Suprapubic skin (tissue), 4 donors: ENCODE data around the gene TAS1R1. TPM values are rescaled to one million over a fixed set of nuclear protein-coding genes. Genes with fewer than 3 reads are reported as not detected.
A peak's percentile ranks its signal among the peaks of the same experiment; 100 is the strongest.

ENCODE experiments used
- DNase-seq, 2 donors: peaks; one replicate each; pipeline ENCODE4 v3.0.0-alpha.2; 2019; ENCODE audit warnings: low spot score in 2 of 2
- H3K27ac ChIP-seq: fragments of 200-600 bp; sonication (generic); one replicate; pipeline ENCODE4 v1.5.1; 2019
- H3K27me3 ChIP-seq: fragments of 200-600 bp; sonication (generic); one replicate; pipeline ENCODE4 v1.5.1; 2019
- H3K36me3 ChIP-seq: fragments of 200-600 bp; sonication (generic); one replicate; pipeline ENCODE4 v1.5.1; 2019
- H3K4me1 ChIP-seq: fragments of 200-600 bp; sonication (generic); one replicate; pipeline ENCODE4 v1.5.1; 2019
- H3K4me3 ChIP-seq: fragments of 200-600 bp; sonication (generic); one replicate; pipeline ENCODE4 v1.5.1; 2019; ENCODE audit warnings: mild to moderate bottlenecking
- H3K9me3 ChIP-seq: fragments of 200-600 bp; sonication (generic); one replicate; pipeline ENCODE4 v1.5.1; 2019
- EP300 ChIP-seq: sonication (generic); formaldehyde crosslinking; IDR thresholded peaks from one replicate; pipeline ENCODE4 v1.6.1; 2017; ENCODE audit warnings: antibody characterized with exemption
- POLR2A ChIP-seq, 2 donors: fragments of 450-650 bp; IDR thresholded peaks; one replicate each; pipeline ENCODE4 v1.6.1; 2017; ENCODE audit warnings: antibody characterized with exemption in 2 of 2, mild to moderate bottlenecking in 2 of 2, moderate library complexity in 2 of 2
- POLR2AphosphoS5 ChIP-seq, 3 donors: sonication (generic); formaldehyde crosslinking; IDR thresholded peaks; one replicate each; pipeline ENCODE4 v1.6.1; 2017; ENCODE audit warnings: antibody characterized with exemption in 3 of 3
- WGBS: methylation state at CpG from one replicate; pipeline ENCODE4 v1.1.5; 2018; 5-methylcytosine and 5-hydroxymethylcytosine counted together
- total RNA-seq, 4 donors: library from RNA; depleted of rRNA; stranded (reverse); fragments of >200 nt; gene quantifications; one replicate each; pipeline ENCODE4 v1.1.0, GENCODE V29; 2016
- TF ChIP-seq, protein P1 (sequence below), 2 donors: fragments of 200-600 bp in 1 of 2; fragments of 450-650 bp in 1 of 2; sonication (generic) in 1 of 2; IDR thresholded peaks; one replicate each; pipeline ENCODE4 v1.5.1; 2016 to 2019; ENCODE audit warnings: antibody characterized with exemption in 2 of 2, mild to moderate bottlenecking in 1 of 2, moderate library complexity in 1 of 2

TAS1R1 gene
- total RNA-seq, 4 donors from 2014 or later, result 0.40 to 0.45 TPM; not detected in 2

DNA sequence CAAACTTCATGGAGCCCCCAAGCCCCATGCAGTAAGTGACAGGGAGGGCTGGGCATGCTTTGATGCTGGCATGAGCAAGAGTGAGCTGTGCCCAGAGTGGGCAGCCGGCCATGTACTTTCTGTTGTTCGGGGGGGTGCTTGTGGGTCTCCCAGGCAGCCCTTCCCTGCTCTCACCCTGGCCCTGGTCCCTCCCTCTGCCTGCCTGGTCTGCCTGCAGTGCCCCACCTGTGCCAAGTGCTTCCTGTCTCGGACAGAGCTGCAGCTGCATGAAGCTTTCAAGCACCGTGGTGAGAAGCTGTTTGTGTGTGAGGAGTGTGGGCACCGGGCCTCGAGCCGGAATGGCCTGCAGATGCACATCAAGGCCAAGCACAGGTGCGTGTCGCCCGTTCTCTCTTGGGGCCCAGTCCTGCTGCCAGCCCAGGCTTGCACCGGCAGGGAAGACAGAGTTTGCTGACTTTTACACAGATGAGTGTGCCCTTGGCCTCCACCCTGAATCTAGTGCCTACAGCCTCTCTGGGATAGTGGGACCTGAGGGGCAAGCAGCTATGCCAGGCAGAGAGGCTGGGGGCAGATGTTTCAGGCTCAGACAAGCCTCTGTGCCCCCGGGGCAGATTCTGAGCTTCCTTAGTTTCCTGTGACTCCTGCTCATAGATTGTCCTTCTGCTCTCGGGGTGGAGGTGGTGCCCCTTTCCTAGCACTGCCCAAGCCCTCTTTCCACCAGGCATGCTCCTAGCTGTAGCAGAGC lies 32.3 kb downstream of the TAS1R1 start:
- Histone ChIP-seq H3K27me3 (no peaks in the 10 kb centered on the region), H3K9me3 (no peaks in the 10 kb centered on the region), H3K27ac (peak overlapping the region; percentile 46), H3K4me3 (no peak overlapping the region), H3K4me1 (peaks cover 63% of the 10 kb centered on the region), H3K36me3 (peaks cover 45% of the 10 kb centered on the region)
- WGBS, result 10% methylated on average over 9 of the region's 13 CpGs
- DNase-seq, result no peak
- TF ChIP-seq, protein P1, sequence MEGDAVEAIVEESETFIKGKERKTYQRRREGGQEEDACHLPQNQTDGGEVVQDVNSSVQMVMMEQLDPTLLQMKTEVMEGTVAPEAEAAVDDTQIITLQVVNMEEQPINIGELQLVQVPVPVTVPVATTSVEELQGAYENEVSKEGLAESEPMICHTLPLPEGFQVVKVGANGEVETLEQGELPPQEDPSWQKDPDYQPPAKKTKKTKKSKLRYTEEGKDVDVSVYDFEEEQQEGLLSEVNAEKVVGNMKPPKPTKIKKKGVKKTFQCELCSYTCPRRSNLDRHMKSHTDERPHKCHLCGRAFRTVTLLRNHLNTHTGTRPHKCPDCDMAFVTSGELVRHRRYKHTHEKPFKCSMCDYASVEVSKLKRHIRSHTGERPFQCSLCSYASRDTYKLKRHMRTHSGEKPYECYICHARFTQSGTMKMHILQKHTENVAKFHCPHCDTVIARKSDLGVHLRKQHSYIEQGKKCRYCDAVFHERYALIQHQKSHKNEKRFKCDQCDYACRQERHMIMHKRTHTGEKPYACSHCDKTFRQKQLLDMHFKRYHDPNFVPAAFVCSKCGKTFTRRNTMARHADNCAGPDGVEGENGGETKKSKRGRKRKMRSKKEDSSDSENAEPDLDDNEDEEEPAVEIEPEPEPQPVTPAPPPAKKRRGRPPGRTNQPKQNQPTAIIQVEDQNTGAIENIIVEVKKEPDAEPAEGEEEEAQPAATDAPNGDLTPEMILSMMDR (IDR thresholded peaks at IDR 0.05), result no peak
- TF ChIP-seq POLR2A (IDR thresholded peaks at IDR 0.05), result no peak
- TF ChIP-seq EP300, result no peak
- no peak for TF ChIP-seq POLR2AphosphoS5 (IDR thresholded peaks at IDR 0.05)

DNA sequence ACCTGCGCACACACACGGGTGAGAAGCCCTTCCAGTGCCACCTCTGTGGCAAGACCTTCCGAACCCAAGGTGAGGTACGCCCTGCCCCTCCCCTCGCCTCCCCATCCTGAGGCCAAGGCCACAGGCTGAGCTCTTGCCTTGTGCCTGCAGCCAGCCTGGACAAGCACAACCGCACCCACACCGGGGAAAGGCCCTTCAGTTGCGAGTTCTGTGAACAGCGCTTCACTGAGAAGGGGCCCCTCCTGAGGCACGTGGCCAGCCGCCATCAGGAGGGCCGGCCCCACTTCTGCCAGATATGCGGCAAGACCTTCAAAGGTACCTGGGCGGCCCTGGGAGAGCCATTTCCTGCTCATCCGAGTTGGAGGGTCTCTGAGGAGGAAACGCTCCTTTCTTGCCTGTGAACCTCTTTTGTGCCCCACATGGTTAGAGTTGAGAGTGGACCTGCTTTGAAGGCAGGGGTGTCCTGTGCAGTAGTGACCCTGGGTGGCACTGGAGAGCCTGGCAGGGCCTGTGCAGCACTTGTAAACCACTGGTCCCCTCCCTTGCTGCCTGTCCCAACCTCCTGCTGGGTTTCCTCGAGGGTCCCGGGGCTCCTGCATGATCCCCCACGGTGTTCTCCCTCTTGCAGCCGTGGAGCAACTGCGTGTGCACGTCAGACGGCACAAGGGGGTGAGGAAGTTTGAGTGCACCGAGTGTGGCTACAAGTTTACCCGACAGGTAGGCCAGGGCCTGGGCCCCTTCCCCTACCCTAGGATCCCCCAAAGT lies 33.2 kb downstream of the TAS1R1 start:
- Histone ChIP-seq H3K4me3 (no peak overlapping the region), H3K27me3 (no peaks in the 10 kb centered on the region), H3K9me3 (no peaks in the 10 kb centered on the region), H3K4me1 (peaks cover 60% of the 10 kb centered on the region), H3K36me3 (peaks cover 53% of the 10 kb centered on the region), H3K27ac (peak overlapping the region; percentile 46)
- WGBS, result 69% methylated on average over 7 of the region's 25 CpGs
- TF ChIP-seq POLR2A (IDR thresholded peaks at IDR 0.05) (no peak), EP300 (no peak), POLR2AphosphoS5 (IDR thresholded peaks at IDR 0.05) (no peak)
- TF ChIP-seq, protein P1 (IDR thresholded peaks at IDR 0.05), result no peak
- no peak for DNase-seq

GRCh38 chr1:6588893-6589520 lies 33.9 kb downstream of the TAS1R1 start:
- H3K4me1 ChIP-seq, result peaks cover 60% of the 10 kb centered on the region
- no peak overlapping the region for H3K4me3 ChIP-seq
- H3K36me3 ChIP-seq, result peaks cover 60% of the 10 kb centered on the region
- no peak overlapping the region for H3K27ac ChIP-seq
- no peak for DNase-seq
- TF ChIP-seq EP300 (no peak), POLR2AphosphoS5 (IDR thresholded peaks at IDR 0.05) (no peak), POLR2A (IDR thresholded peaks at IDR 0.05) (no peak)
- TF ChIP-seq, protein P1 (IDR thresholded peaks at IDR 0.05), result no peak
- H3K9me3 ChIP-seq, result no peaks in the 10 kb centered on the region
- H3K27me3 ChIP-seq, result no peaks in the 10 kb centered on the region
- WGBS, result 88% methylated on average over 8 of the region's 24 CpGs

- Histone ChIP-seq H3K27ac (no peak overlapping the region), H3K36me3 (peaks cover 71% of the 10 kb centered on the region)
- TF ChIP-seq, protein P1 (IDR thresholded peaks at IDR 0.05), result no peak
- TF ChIP-seq EP300 (no peak), POLR2A (IDR thresholded peaks at IDR 0.05) (no peak), POLR2AphosphoS5 (IDR thresholded peaks at IDR 0.05) (no peak)
Observed at GRCh38 chr1:6590046-6590445, 34.9 kb downstream of the TAS1R1 start.

GRCh38 chr1:6591222-6591621 lies 36.1 kb downstream of the TAS1R1 start:
- Histone ChIP-seq H3K27ac (no peak overlapping the region), H3K4me3 (no peak overlapping the region), H3K9me3 (no peaks in the 10 kb centered on the region), H3K4me1 (peaks cover 47% of the 10 kb centered on the region), H3K36me3 (peaks cover 83% of the 10 kb centered on the region), H3K27me3 (no peaks in the 10 kb centered on the region)
- TF ChIP-seq EP300 (no peak), POLR2AphosphoS5 (IDR thresholded peaks at IDR 0.05) (no peak), POLR2A (IDR thresholded peaks at IDR 0.05) (no peak)
- TF ChIP-seq, protein P1 (IDR thresholded peaks at IDR 0.05), result no peak
- no peak for DNase-seq
- WGBS, result 87% methylated on average over 13 of the region's 13 CpGs

More at GRCh38 chr1:6590046-6590445, 34.9 kb downstream of the TAS1R1 start:
- WGBS, result 80% methylated on average over 4 of the region's 7 CpGs
- no peaks in the 10 kb centered on the region for H3K9me3 ChIP-seq
- DNase-seq, result no peak
- no peak overlapping the region for H3K4me3 ChIP-seq
- H3K27me3 ChIP-seq, result no peaks in the 10 kb centered on the region
- peaks cover 51% of the 10 kb centered on the region for H3K4me1 ChIP-seq
